Stimulated activated CD4-positive, alpha-beta T cell treated with anti-CD3 and anti-CD28 coated beads, Interleukin-12 subunit alpha, Interleukin-12 subunit beta, amount 100 ng/mL, for 48 hours (primary cell): ENCODE data around the gene MUC12.
"Not testable (repeated sequence)": the region's sequence is repeated elsewhere in the genome, so short reads cannot be mapped to it uniquely, and the experiment has no call there.

ENCODE experiments used
- DNase-seq, 3 donors: peaks; one replicate each; pipeline ENCODE4 v3.0.0-alpha.2; 2020; ENCODE audit warnings: low read depth in 2 of 3, low spot score in 1 of 3

The MUC12 gene

DNA sequence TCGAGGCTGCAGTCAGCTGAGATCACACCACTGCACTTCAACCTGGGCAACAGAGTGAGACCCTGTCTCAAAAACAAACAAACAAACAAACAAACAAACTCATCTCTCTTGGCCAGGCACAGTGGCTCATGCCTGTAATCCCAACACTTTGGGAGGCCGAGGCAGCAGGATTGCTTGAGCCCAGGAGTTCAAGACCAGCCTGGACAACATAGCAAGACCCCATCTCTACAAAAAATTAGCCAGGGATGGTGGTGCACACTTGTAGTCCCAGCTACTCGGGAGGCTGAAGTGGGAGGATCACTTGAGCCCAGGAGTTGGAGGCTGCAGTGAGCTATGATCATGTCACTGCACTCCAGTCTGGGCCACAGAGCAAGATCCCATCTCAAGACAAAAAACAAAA lies 95.8 kb downstream of the MUC12 start:
- DNase-seq, result not testable (repeated sequence)

DNA sequence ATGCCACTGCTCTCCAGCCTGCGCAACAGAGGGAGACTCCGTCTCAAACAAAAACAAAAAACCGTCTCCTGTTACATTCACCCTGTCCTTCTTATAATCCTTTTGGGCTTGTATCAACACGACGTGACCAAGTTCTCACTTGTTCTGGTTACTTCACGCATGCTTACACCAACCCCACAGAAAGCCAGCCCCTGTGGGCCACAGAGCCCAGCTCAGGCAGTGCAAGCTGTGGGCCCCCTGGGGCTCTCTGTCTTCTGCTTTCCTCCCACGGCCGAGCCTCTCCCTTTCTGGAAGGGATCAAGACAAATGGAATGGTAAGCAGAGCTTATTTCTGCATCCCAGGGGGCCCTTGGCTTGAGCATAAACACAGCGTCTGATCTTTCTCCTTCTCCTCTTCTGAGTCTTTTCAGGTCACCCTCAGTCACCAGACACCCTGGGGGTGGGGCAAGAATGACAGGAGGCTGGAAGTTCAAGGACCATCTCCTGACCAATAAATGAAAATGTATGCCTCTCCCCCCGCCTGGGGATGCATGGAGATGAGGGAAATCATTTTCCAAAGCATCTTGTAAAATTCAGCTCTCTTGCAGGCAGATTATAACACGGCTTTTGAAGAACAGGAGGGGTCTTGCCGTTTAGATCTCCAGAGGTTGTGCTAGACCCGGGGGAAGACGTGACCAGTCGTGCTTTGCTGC lies 96.9 kb downstream of the MUC12 start:
- DNase-seq, result no peak

DNA sequence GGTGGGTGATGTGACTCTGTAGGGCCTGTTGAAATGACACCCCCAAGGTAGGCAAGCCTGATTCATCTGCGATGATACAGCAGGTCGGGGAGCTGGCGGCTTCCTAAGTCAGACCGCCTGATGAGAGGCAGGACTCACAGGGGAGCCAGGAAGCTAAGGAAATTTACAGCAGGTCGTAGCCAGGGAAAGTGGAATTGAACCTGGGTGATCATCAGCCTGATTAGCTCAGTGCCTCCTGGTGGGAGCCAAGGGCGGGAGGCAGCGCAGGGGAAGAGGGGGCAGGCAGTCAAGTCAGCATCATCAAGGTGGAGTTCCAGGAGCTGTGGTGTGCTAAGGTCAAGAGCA lies 97.4 kb downstream of the MUC12 start:
- DNase-seq, result no peak

DNA sequence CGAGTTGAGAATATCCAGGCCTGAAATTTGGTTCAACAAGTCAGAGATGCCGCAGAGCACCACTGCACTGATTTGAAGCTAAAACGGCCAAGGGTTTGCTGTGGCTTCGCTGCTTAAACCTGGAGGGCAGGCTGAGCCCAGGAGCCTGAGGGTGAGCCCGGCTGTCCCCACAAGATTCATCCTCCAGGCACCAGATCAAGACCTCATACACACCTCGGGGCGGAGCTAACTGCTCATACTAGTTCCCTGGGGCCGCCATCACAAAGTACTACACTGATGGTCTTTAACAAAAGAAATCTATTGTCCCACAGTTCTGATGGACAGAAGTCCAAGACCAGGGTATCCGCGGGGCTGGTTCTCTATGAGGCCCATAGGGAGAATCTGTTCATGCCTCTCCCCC lies 99.0 kb downstream of the MUC12 start:
- no peak for DNase-seq
